K562 (cell line): ENCODE data around the gene OR1I1. TPM values are rescaled to one million over a fixed set of nuclear protein-coding genes. Genes with fewer than 3 reads are reported as not detected.

Source experiments
- ATAC-seq: fragments of 200-7000 bp; cut with Tn5 transposase; 3 replicates; pipeline ENCODE4 v1.9.1; 2020; ENCODE audit warnings: moderate library complexity
- BruUV-seq: library from RNA; stranded (reverse); fragments of 400-500 nt; replicated peaks from 2 replicates; lab custom pipeline; 2021; lab: Mats Ljungman, UMichigan
- CTCF ChIA-PET: fragments of 300-600 bp; formaldehyde crosslinking; extraction: SDS; loops from one replicate; lab custom pipeline; 2021; ENCODE audit warnings: low intra/inter-chr PET ratio; lab: Yijun Ruan, JAX
- POLR2A ChIA-PET: fragments of 300-600, 350-650 bp; sonication (Branson Sonifier 250); formaldehyde crosslinking; extraction: SDS; loops from one replicate; lab custom pipeline; 2021; ENCODE audit warnings: antibody characterized with exemption, inconsistent platforms; lab: Yijun Ruan, JAX
- DNase-seq, 4 experiments: peaks; one replicate each; pipeline versions ENCODE4 v3.0.0 to v3.0.0-alpha.2; 2011 to 2018; ENCODE audit warnings: low spot score in 3 of 4, mixed read lengths in 3 of 4; ENCODE audit errors: extremely low read depth in 1 of 4
- FAIRE-seq: peaks from 2 replicates; lab custom pipeline; 2011; peaks lifted over from hg19 to GRCh38; lab: Jason Lieb, UNC
- H2AFZ ChIP-seq: 2 replicates; pipeline ENCODE4 v1.6.0; 2011; ENCODE audit warnings: low read depth, low read length, control low read depth, inconsistent platforms
- H3K27ac ChIP-seq: fragments of 200-600 bp; 3 replicates; pipeline ENCODE4 v1.8.0; 2011; ENCODE audit warnings: low read depth, mild to moderate bottlenecking, control low read depth, inconsistent platforms, low read length, moderate library complexity, mixed read lengths; ENCODE audit errors: extremely low read depth
- H3K27me3 ChIP-seq, 2 experiments: fragments of 300-600 bp in 1 of 2; 2 replicates in 1 of 2; 3 replicates in 1 of 2; pipeline versions ENCODE4 v1.6.0 to v1.8.0; 2011; ENCODE audit warnings: inconsistent platforms in 2 of 2, low read length in 2 of 2, mild to moderate bottlenecking in 1 of 2, mixed read lengths in 1 of 2, moderate library complexity in 1 of 2; ENCODE audit not compliant: control insufficient read depth in 2 of 2, insufficient read depth in 2 of 2
- H3K36me3 ChIP-seq: fragments of 300-600 bp; 3 replicates; pipeline ENCODE4 v1.8.0; 2011; ENCODE audit warnings: mild to moderate bottlenecking, low read length, inconsistent platforms; ENCODE audit not compliant: control insufficient read depth, insufficient read depth
- H3K4me1 ChIP-seq, 2 experiments: fragments of 200-600 bp in 1 of 2; replicated peaks in 1 of 2; 2 replicates in 1 of 2; 3 replicates in 1 of 2; pipeline versions ENCODE4 v1.5.1 to v1.8.0; 2011; ENCODE audit warnings: inconsistent platforms in 2 of 2, low read length in 2 of 2, mild to moderate bottlenecking in 1 of 2, mixed read lengths in 1 of 2, moderate library complexity in 1 of 2; ENCODE audit not compliant: control insufficient read depth in 2 of 2, insufficient read depth in 2 of 2
- H3K4me2 ChIP-seq: 2 replicates; pipeline ENCODE4 v1.6.1; 2011; ENCODE audit warnings: low read length, control low read depth, inconsistent platforms, mixed read lengths; ENCODE audit not compliant: insufficient read depth
- H3K4me3 ChIP-seq: fragments of 200-600 bp; sonication (generic), shearing (Covaris generic); 2 replicates; pipeline ENCODE4 v1.5.1; 2016; ENCODE audit warnings: control low read depth, inconsistent platforms
- H3K79me2 ChIP-seq: fragments of 200-600 bp; 3 replicates; pipeline ENCODE4 v1.8.0; 2011; ENCODE audit warnings: low read length, inconsistent platforms; ENCODE audit not compliant: control insufficient read depth, insufficient read depth
- H3K9ac ChIP-seq, 2 experiments: 2 replicates each; pipeline versions ENCODE4 v1.6.0 to v1.6.1; 2011; ENCODE audit warnings: low read depth in 2 of 2, low read length in 2 of 2, control low read depth in 1 of 2, inconsistent platforms in 1 of 2, mild to moderate bottlenecking in 1 of 2, mixed read lengths in 1 of 2; ENCODE audit not compliant: insufficient read depth in 1 of 2
- H3K9me1 ChIP-seq: one replicate; pipeline ENCODE4 v1.6.0; 2011; ENCODE audit warnings: inconsistent platforms, mild to moderate bottlenecking, low read length, moderate library complexity; ENCODE audit not compliant: control insufficient read depth, insufficient read depth
- H3K9me3 ChIP-seq: replicated peaks from 2 replicates; pipeline ENCODE4 v1.5.1; 2011; ENCODE audit warnings: low read depth, low read length, inconsistent platforms; ENCODE audit not compliant: control insufficient read depth, insufficient read depth
- H4K20me1 ChIP-seq: replicated peaks from 2 replicates; pipeline ENCODE4 v1.6.1; 2011; ENCODE audit warnings: low read length, inconsistent platforms, mixed read lengths; ENCODE audit not compliant: control insufficient read depth, insufficient read depth
- ATF7 ChIP-seq: fragments of 450-650 bp; IDR thresholded peaks from 2 replicates; pipeline ENCODE4 v1.7.1; 2014; ENCODE audit warnings: mild to moderate bottlenecking, moderate library complexity
- ESRRA ChIP-seq: fragments of 450-650 bp; IDR thresholded peaks from 2 replicates; pipeline ENCODE4 v1.6.1; 2014; ENCODE audit warnings: low read depth, mild to moderate bottlenecking, moderate library complexity, borderline replicate concordance
- FOSL1 ChIP-seq: fragments of 200-800 bp; sonication (Bioruptor generic); conservative IDR thresholded peaks from 2 replicates; pipeline ENCODE4 v1.6.1; 2016; ENCODE audit warnings: missing genetic modification characterization, missing compliant biosample characterization
- FOXJ2 ChIP-seq: fragments of 200-800 bp; sonication (Bioruptor generic); IDR thresholded peaks from 2 replicates; pipeline ENCODE4 v1.6.1; 2016; ENCODE audit warnings: missing genetic modification characterization, missing compliant biosample characterization
- MAFK ChIP-seq: IDR thresholded peaks from 2 replicates; pipeline ENCODE4 v1.6.1; 2011; ENCODE audit warnings: low read length, improper control_type of control experiment
- MAZ ChIP-seq, 2 experiments: fragments of 450-650 bp in 1 of 2; sonication (generic) in 1 of 2; formaldehyde crosslinking; IDR thresholded peaks in 1 of 2; conservative IDR thresholded peaks in 1 of 2; 2 replicates each; pipeline versions ENCODE4 v1.4.0 to v1.5.0; 2020; ENCODE audit warnings: mild to moderate bottlenecking in 1 of 2, missing genetic modification reagents in 1 of 2
- PHF20 ChIP-seq: fragments of 450-650 bp; IDR thresholded peaks from 2 replicates; pipeline ENCODE4 v1.6.1; 2018; ENCODE audit not compliant: partially characterized antibody
- SP1 ChIP-seq: sonication (generic); formaldehyde crosslinking; IDR thresholded peaks from 2 replicates; pipeline ENCODE4 v1.8.1; 2022; ENCODE audit warnings: mild to moderate bottlenecking, missing genetic modification reagents
- SUPT5H ChIP-seq: fragments of 450-650 bp; IDR thresholded peaks from 2 replicates; pipeline ENCODE4 v1.6.1; 2016
- TBP ChIP-seq: optimal IDR thresholded peaks from 2 replicates; pipeline ENCODE3; 2011; ENCODE audit warnings: low read depth, low read length, improper control_type of control experiment
- WGBS: fragments of 100-300 bp; shearing (Covaris generic); methylation state at CpG from one replicate; pipeline ENCODE4 v1.1.6; 2016; ENCODE audit warnings: low coverage, mixed read lengths; ENCODE audit not compliant: insufficient coverage; ENCODE audit errors: missing lambda C conversion rate; 5-methylcytosine and 5-hydroxymethylcytosine counted together
- in situ Hi-C: fragments of 300-500 bp; cut with MboI; formaldehyde crosslinking; loops from 4 replicates; pipeline ENCODE4 v1.15.0; 2018; ENCODE audit warnings: inconsistent platforms, mixed read lengths
- intact Hi-C: fragments of 100-400 bp; cut with micrococcal nuclease; formaldehyde crosslinking; loops from 2 replicates; pipeline ENCODE4 v1.14.2; 2022
- polyA plus RNA-seq, 8 experiments: library from polyadenylated mRNA; depleted of rRNA in 4 of 8; stranded (reverse) in 5 of 8; unstranded in 3 of 8; fragments of >200 nt; fragmentation: Nextera tagmentation in 2 of 8; fragmentation: Illumina TruSeq in 1 of 8; extraction: Ambion mirVana in 2 of 8; extraction: Trizol in 1 of 8; gene quantifications; 2 replicates each; pipeline versions ENCODE4 v1.2.1 to v1.2.3, GENCODE V29; 2011 to 2014; ENCODE audit warnings: inconsistent platforms in 1 of 8, missing spikeins in 1 of 8
- total RNA-seq, 7 experiments: library from RNA; depleted of rRNA in 6 of 7; stranded (reverse); fragments of >200 nt in 6 of 7; fragmentation: Illumina TruSeq in 2 of 7; extraction: Trizol in 2 of 7; gene quantifications; 2 replicates each; pipeline versions ENCODE4 v1.2.1 to v1.2.3, GENCODE V29; 2011 to 2021; ENCODE audit warnings: low replicate concordance in 1 of 7
- TF ChIP-seq, protein P1 (sequence below): fragments of 450-650 bp; IDR thresholded peaks from 2 replicates; pipeline ENCODE4 v1.6.1; 2018; ENCODE audit not compliant: partially characterized antibody
- TF ChIP-seq, protein P2 (sequence below): fragments of 450-650 bp; IDR thresholded peaks from 2 replicates; pipeline ENCODE4 v1.6.1; 2014; ENCODE audit warnings: low read depth, mild to moderate bottlenecking, moderate library complexity, borderline replicate concordance
- TF ChIP-seq, protein P3 (sequence below): fragments of 450-650 bp; IDR thresholded peaks from 2 replicates; pipeline ENCODE4 v1.6.1; 2016

OR1I1 gene
- total and polyA plus RNA-seq, 9 of the 15 experiments (the other 6 are each of a cell fraction or from before 2014, with no cell fraction given) = not detected

DNA sequence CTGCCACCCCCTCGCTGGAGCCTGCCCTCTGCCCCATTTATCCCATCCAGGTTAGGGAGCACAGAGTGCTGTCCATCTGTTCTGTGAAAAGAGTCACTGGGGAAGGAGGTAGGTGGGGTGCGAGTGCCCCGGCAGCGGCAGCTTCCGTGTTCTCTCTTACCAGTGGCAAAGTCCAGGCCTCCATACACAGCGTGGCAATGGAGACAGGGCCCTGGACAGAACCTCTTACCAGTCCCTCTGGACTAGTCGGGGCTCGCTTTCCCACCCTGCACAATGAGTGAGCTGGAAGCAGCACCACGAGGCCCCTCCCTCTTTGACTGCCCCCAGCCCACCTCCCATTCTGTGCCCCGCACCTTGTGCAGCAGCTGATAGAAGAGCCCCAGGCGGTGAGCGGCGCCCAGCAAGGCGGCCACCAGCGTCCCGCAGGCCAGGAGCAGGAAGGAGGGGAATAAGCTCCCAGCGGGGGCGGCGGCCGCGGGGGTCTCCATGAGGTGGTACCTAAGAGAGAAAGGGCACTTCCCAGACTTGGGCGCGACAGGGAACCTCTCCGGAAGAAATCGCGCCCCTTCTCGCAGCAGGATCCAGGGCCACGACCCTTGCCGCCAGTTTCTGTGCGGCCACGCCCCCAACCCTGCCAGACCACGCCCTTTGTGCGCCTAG lies 42.7 kb downstream of the OR1I1 start (continued):
- TF ChIP-seq TBP (no peak), MAFK (no peak)
- TF ChIP-seq, all 486 proteins: peak for 7

DNA sequence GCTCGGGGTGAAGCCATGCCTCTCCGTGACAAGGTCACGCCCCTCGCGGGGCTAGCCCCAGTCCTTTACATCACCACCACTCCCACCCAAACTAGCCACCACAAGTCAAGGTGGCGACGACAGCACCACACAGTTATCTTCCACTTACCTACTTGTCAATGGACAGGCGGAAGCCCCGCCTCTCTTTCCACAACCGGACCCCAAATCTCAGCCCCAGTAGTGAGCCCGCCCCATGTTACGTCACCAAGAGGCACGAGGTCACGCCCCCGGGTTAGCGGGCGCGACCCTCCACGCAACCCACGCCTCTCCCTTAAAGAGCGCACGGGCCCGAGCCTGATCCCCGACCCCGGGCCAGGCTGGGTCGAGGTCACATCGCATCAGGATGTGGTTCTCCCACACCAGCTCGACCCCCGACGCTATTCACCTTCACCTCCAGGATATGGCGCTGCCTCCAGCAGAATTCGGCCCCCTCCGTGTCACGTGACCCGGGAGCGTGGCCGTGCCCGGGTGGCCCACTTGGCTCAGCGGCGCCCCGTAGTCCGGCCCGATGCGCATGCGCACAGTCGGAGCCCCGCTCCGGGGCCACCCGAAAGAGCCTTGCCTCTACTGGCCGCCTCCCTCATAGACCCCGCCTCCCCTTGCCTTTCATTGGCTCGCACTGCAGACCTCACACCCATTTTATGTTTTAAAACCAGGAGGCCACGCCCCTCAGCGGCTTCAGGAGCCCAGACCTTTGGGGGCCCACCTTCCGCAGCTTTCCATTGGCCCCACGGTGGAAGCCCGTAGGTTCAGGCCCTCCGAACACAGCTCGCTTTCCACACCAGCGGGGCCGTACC lies 43.4 kb downstream of the OR1I1 start:
- POLR2A ChIA-PET = interaction anchor here (0.6 to 1.6 kb wide), 5 partner anchors 9 to 84 kb away, joined by 3 to 5 read pairs (median 3); no protein-coding TSS in a partner anchor
- Histone ChIP-seq H4K20me1 (no peaks in the 10 kb centered on the region), H3K9me1 (peaks cover 6% of the 10 kb centered on the region), H3K4me3 (peak overlapping the region; percentile 52), H3K9me3 (no peaks in the 10 kb centered on the region), H3K4me2 (peak overlapping the region; percentile 92), H3K27ac (peak overlapping the region; percentile 75), H3K4me1 (peaks cover 5 to 28% of the 10 kb centered on the region in 2 experiments; a peak in 4 of 5 replicates), H2AFZ (peak overlapping the region; percentile 90), H3K9ac (peak overlapping the region; percentile 70 to 93), H3K79me2 (peaks cover 11% of the 10 kb centered on the region), H3K36me3 (peaks cover 10% of the 10 kb centered on the region; the same call in 1 of the 3 replicates), H3K27me3 (peaks cover 5% of the 10 kb centered on the region in 2 experiments; a peak in 1 of 5 replicates)
- DNase-seq (peak; percentile 97 to 98 (median 98)), FAIRE-seq (peak; percentile 96), ATAC-seq (peak; percentile 97)
- WGBS = 11% methylated on average over 55 of the region's 61 CpGs
- CTCF ChIA-PET = no interaction called here
- in situ Hi-C loops (no loop called here), intact Hi-C loops (no loop called here)
- BruUV-seq = TSS peak; percentile 49
- TF ChIP-seq, protein P1, sequence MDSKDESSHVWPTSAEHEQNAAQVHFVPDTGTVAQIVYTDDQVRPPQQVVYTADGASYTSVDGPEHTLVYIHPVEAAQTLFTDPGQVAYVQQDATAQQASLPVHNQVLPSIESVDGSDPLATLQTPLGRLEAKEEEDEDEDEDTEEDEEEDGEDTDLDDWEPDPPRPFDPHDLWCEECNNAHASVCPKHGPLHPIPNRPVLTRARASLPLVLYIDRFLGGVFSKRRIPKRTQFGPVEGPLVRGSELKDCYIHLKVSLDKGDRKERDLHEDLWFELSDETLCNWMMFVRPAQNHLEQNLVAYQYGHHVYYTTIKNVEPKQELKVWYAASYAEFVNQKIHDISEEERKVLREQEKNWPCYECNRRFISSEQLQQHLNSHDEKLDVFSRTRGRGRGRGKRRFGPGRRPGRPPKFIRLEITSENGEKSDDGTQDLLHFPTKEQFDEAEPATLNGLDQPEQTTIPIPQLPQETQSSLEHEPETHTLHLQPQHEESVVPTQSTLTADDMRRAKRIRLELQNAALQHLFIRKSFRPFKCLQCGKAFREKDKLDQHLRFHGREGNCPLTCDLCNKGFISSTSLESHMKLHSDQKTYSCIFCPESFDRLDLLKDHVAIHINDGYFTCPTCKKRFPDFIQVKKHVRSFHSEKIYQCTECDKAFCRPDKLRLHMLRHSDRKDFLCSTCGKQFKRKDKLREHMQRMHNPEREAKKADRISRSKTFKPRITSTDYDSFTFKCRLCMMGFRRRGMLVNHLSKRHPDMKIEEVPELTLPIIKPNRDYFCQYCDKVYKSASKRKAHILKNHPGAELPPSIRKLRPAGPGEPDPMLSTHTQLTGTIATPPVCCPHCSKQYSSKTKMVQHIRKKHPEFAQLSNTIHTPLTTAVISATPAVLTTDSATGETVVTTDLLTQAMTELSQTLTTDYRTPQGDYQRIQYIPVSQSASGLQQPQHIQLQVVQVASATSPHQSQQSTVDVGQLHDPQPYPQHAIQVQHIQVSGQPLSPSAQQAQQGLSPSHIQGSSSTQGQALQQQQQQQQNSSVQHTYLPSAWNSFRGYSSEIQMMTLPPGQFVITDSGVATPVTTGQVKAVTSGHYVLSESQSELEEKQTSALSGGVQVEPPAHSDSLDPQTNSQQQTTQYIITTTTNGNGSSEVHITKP = peak; percentile 16
- no peak for TF ChIP-seq FOXJ2
- no peak for TF ChIP-seq FOSL1 (tag)
- peak; percentile 61 for TF ChIP-seq SUPT5H
- TF ChIP-seq SP1 (CRISPR knock-in tag) = peak; percentile 55; the same call in 1 of the 2 replicates
- peak; percentile 92 for TF ChIP-seq ATF7
- TF ChIP-seq, protein P2, sequence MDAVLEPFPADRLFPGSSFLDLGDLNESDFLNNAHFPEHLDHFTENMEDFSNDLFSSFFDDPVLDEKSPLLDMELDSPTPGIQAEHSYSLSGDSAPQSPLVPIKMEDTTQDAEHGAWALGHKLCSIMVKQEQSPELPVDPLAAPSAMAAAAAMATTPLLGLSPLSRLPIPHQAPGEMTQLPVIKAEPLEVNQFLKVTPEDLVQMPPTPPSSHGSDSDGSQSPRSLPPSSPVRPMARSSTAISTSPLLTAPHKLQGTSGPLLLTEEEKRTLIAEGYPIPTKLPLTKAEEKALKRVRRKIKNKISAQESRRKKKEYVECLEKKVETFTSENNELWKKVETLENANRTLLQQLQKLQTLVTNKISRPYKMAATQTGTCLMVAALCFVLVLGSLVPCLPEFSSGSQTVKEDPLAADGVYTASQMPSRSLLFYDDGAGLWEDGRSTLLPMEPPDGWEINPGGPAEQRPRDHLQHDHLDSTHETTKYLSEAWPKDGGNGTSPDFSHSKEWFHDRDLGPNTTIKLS = peak; percentile 87
- TF ChIP-seq PHF20 = peak; percentile 47
- TF ChIP-seq, protein P3, sequence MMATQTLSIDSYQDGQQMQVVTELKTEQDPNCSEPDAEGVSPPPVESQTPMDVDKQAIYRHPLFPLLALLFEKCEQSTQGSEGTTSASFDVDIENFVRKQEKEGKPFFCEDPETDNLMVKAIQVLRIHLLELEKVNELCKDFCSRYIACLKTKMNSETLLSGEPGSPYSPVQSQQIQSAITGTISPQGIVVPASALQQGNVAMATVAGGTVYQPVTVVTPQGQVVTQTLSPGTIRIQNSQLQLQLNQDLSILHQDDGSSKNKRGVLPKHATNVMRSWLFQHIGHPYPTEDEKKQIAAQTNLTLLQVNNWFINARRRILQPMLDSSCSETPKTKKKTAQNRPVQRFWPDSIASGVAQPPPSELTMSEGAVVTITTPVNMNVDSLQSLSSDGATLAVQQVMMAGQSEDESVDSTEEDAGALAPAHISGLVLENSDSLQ = peak; percentile 61
- TF ChIP-seq MAZ (CRISPR knock-in tag; conservative IDR thresholded peaks at IDR 0.05 in 1 of 2, IDR thresholded peaks at IDR 0.05 in 1 of 2) = peak; percentile 77 to 83
- TF ChIP-seq ESRRA = peak; percentile 77
